Stimulated activated CD8-positive, alpha-beta memory T cell treated with anti-CD3 and anti-CD28 coated beads, Interleukin-15, amount 100 ng/mL, for 1 hour (primary cell): Measurements from ENCODE around the gene CDKAL1.
"Not testable (repeated sequence)": the region's sequence is repeated elsewhere in the genome, so short reads cannot be mapped to it uniquely, and the experiment has no call there.

Source experiments
- DNase-seq: peaks from one replicate; pipeline ENCODE4 v3.0.0-alpha.2; 2020; ENCODE audit warnings: low read depth

Gene CDKAL1

GRCh38 chr6:21031182-21031581 lies 496.9 kb downstream of the CDKAL1 start:
- no peak for DNase-seq

GRCh38 chr6:21033084-21033483 lies 498.8 kb downstream of the CDKAL1 start:
- DNase-seq: no peak

- no peak for DNase-seq
These were observed 499.3 kb downstream of the CDKAL1 start for GRCh38 chr6:21033575-21034026.

GRCh38 chr6:21034345-21034744 lies 500.1 kb downstream of the CDKAL1 start:
- no peak for DNase-seq

- no peak for DNase-seq
These were observed 503.2 kb downstream of the CDKAL1 start for GRCh38 chr6:21037453-21037852.

- DNase-seq: no peak
These were observed 505.7 kb downstream of the CDKAL1 start for GRCh38 chr6:21039926-21040325.

- no peak for DNase-seq
These were observed 511.0 kb downstream of the CDKAL1 start for GRCh38 chr6:21045135-21045700.

GRCh38 chr6:21046276-21046675 lies 512.0 kb downstream of the CDKAL1 start:
- no peak for DNase-seq

GRCh38 chr6:21048047-21048446 lies 513.8 kb downstream of the CDKAL1 start:
- DNase-seq: no peak

- no peak for DNase-seq
These were observed 514.9 kb downstream of the CDKAL1 start for GRCh38 chr6:21049148-21049547.

- DNase-seq: no peak
These were observed 515.3 kb downstream of the CDKAL1 start for GRCh38 chr6:21049572-21049971.

GRCh38 chr6:21050935-21051334 lies 516.7 kb downstream of the CDKAL1 start:
- DNase-seq: no peak

- DNase-seq: no peak
These were observed 517.5 kb downstream of the CDKAL1 start for GRCh38 chr6:21051777-21052176.

GRCh38 chr6:21053612-21054011 lies 519.4 kb downstream of the CDKAL1 start:
- DNase-seq: no peak

GRCh38 chr6:21055480-21055879 lies 521.2 kb downstream of the CDKAL1 start:
- DNase-seq: not testable (repeated sequence)

GRCh38 chr6:21061892-21062291 lies 527.6 kb downstream of the CDKAL1 start:
- no peak for DNase-seq

- no peak for DNase-seq
These were observed 530.6 kb downstream of the CDKAL1 start for GRCh38 chr6:21064756-21065340.

- no peak for DNase-seq
These were observed 533.3 kb downstream of the CDKAL1 start for GRCh38 chr6:21067521-21067920.

- DNase-seq: no peak
These were observed 536.4 kb downstream of the CDKAL1 start for GRCh38 chr6:21070620-21071019.

GRCh38 chr6:21071780-21072468 lies 537.7 kb downstream of the CDKAL1 start:
- no peak for DNase-seq

- DNase-seq: no peak
These were observed 539.1 kb downstream of the CDKAL1 start for GRCh38 chr6:21073318-21073839.

- DNase-seq: no peak
These were observed 540.2 kb downstream of the CDKAL1 start for GRCh38 chr6:21074484-21074883.

GRCh38 chr6:21075986-21076385 lies 541.7 kb downstream of the CDKAL1 start:
- no peak for DNase-seq
